Smooth muscle cell (in vitro differentiated cells): ENCODE measurements around the gene SFI1. TPM values are rescaled to one million over a fixed set of nuclear protein-coding genes. Genes with fewer than 3 reads are reported as not detected.

Source experiments
- DNase-seq: peaks from one replicate; lab custom pipeline; 2025; ENCODE audit not compliant: unreplicated experiment; lab: John Stamatoyannopoulos, UW
- H2AFZ ChIP-seq: fragments of 200-600 bp; sonication (generic); 2 replicates; pipeline ENCODE4 v1.6.0; 2016; ENCODE audit warnings: antibody characterized with exemption, low read depth, mild to moderate bottlenecking
- H3F3A ChIP-seq: fragments of 200-600 bp; sonication (generic); 2 replicates; pipeline ENCODE4 v1.6.0; 2017; ENCODE audit warnings: antibody characterized with exemption, low read depth
- H3K27ac ChIP-seq: fragments of 200-600 bp; sonication (generic); 2 replicates; pipeline ENCODE4 v1.5.1; 2016; ENCODE audit warnings: low read depth, mild to moderate bottlenecking
- H3K27me3 ChIP-seq: fragments of 200-600 bp; sonication (generic); 2 replicates; pipeline ENCODE4 v1.6.1; 2016; ENCODE audit warnings: low read depth, mild to moderate bottlenecking
- H3K36me3 ChIP-seq: fragments of 200-600 bp; sonication (generic); 2 replicates; pipeline ENCODE4 v1.5.1; 2016; ENCODE audit warnings: low read depth
- H3K4me1 ChIP-seq: fragments of 200-600 bp; sonication (generic); 2 replicates; pipeline ENCODE4 v1.5.1; 2016; ENCODE audit warnings: low read depth
- H3K4me2 ChIP-seq: fragments of 200-600 bp; sonication (generic); 2 replicates; pipeline ENCODE4 v1.6.0; 2016; ENCODE audit warnings: mild to moderate bottlenecking
- H3K4me3 ChIP-seq: fragments of 200-600 bp; sonication (generic); 2 replicates; pipeline ENCODE4 v1.5.1; 2016; ENCODE audit warnings: mild to moderate bottlenecking
- H3K79me2 ChIP-seq: fragments of 200-600 bp; sonication (generic); 2 replicates; pipeline ENCODE4 v1.6.0; 2016; ENCODE audit warnings: low read depth, mild to moderate bottlenecking
- H3K9ac ChIP-seq: fragments of 200-600 bp; sonication (generic); 2 replicates; pipeline ENCODE4 v1.6.0; 2016; ENCODE audit warnings: low read depth
- H3K9me3 ChIP-seq: fragments of 200-600 bp; sonication (generic); replicated peaks from 2 replicates; pipeline ENCODE4 v1.5.1; 2016; ENCODE audit warnings: low read depth
- H4K20me1 ChIP-seq: fragments of 200-600 bp; sonication (generic); 2 replicates; pipeline ENCODE4 v1.6.0; 2016; ENCODE audit warnings: low read depth
- CTCF ChIP-seq: fragments of 200-600 bp; sonication (generic); IDR thresholded peaks from 2 replicates; pipeline ENCODE4 v1.5.1; 2017; ENCODE audit warnings: borderline replicate concordance, mild to moderate bottlenecking, antibody characterized with exemption; ENCODE audit not compliant: insufficient read depth, poor library complexity, severe bottlenecking
- WGBS: methylation state at CpG from one replicate; pipeline ENCODE4 v1.1.7; 2016; ENCODE audit warnings: low lambda C conversion rate; 5-methylcytosine and 5-hydroxymethylcytosine counted together
- polyA plus RNA-seq: library from polyadenylated mRNA; unstranded; fragments of >200 nt; fragmentation: Nextera tagmentation; extraction: Ambion mirVana; gene quantifications from 2 replicates; pipeline ENCODE4 v1.2.1, GENCODE V29; 2016
- total RNA-seq: library from RNA; depleted of rRNA; stranded (reverse); fragments of >200 nt; gene quantifications from 2 replicates; pipeline ENCODE4 v1.2.3, GENCODE V29; 2014

SFI1 gene
- total and polyA plus RNA-seq, 2 experiments from 2014 or later = 8.7 to 26.9 TPM

- Histone ChIP-seq H3K9ac (no peak overlapping the region), H3K4me1 (peaks cover 20% of the 10 kb centered on the region), H3K27ac (no peak overlapping the region), H3K27me3 (no peaks in the 10 kb centered on the region), H3K79me2 (peaks cover 63% of the 10 kb centered on the region), H2AFZ (no peak overlapping the region), H3K4me3 (no peak overlapping the region), H3K4me2 (no peak overlapping the region), H3K36me3 (no peaks in the 10 kb centered on the region), H4K20me1 (peaks cover 75% of the 10 kb centered on the region), H3F3A (no peaks in the 10 kb centered on the region), H3K9me3 (no peaks in the 10 kb centered on the region)
- no peak for DNase-seq
- WGBS = 97% methylated on average over 1 of the region's 1 CpG
- no peak for TF ChIP-seq CTCF
These were observed 132.0 kb downstream of the SFI1 start for GRCh38 chr22:31628362-31628761.

- H2AFZ ChIP-seq = no peak overlapping the region
- H3K36me3 ChIP-seq = no peaks in the 10 kb centered on the region
- 95% methylated on average over 14 of the region's 17 CpGs for WGBS
- no peak overlapping the region for H3K4me3 ChIP-seq
- peaks cover 55% of the 10 kb centered on the region for H3K79me2 ChIP-seq
- no peaks in the 10 kb centered on the region for H3K9me3 ChIP-seq
- H3K27ac ChIP-seq = no peak overlapping the region
- H3K4me2 ChIP-seq = peak overlapping the region; percentile 98
- TF ChIP-seq CTCF = no peak
- no peak for DNase-seq
- peaks cover 73% of the 10 kb centered on the region for H4K20me1 ChIP-seq
- peaks cover 20% of the 10 kb centered on the region for H3K4me1 ChIP-seq
- no peaks in the 10 kb centered on the region for H3K27me3 ChIP-seq
- H3K9ac ChIP-seq = no peak overlapping the region
- no peaks in the 10 kb centered on the region for H3F3A ChIP-seq
These were observed 132.8 kb downstream of the SFI1 start for GRCh38 chr22:31628969-31629708.

- Histone ChIP-seq H3K4me1 (peaks cover 20% of the 10 kb centered on the region), H3K9me3 (no peaks in the 10 kb centered on the region), H3K27me3 (no peaks in the 10 kb centered on the region), H3K36me3 (no peaks in the 10 kb centered on the region), H4K20me1 (peaks cover 73% of the 10 kb centered on the region), H3K4me2 (peak overlapping the region; percentile 98), H3K79me2 (peaks cover 49% of the 10 kb centered on the region), H3K9ac (peak overlapping the region; percentile 80), H3K4me3 (peak overlapping the region; percentile 84), H2AFZ (no peak overlapping the region), H3F3A (no peaks in the 10 kb centered on the region), H3K27ac (peak overlapping the region; percentile 61)
- TF ChIP-seq CTCF = no peak
- no peak for DNase-seq
- WGBS = 48% methylated on average over 14 of the region's 14 CpGs
These were observed 133.4 kb downstream of the SFI1 start for GRCh38 chr22:31629741-31630184.
